GM19455 (cell line): Measurements from ENCODE around the gene MCIDAS.

Experiments used
- ATAC-seq: cut with Tn5 transposase; IDR thresholded peaks from one replicate; pipeline ENCODE4 v1.9.1; 2021; ENCODE audit not compliant: unreplicated experiment

Gene MCIDAS

DNA sequence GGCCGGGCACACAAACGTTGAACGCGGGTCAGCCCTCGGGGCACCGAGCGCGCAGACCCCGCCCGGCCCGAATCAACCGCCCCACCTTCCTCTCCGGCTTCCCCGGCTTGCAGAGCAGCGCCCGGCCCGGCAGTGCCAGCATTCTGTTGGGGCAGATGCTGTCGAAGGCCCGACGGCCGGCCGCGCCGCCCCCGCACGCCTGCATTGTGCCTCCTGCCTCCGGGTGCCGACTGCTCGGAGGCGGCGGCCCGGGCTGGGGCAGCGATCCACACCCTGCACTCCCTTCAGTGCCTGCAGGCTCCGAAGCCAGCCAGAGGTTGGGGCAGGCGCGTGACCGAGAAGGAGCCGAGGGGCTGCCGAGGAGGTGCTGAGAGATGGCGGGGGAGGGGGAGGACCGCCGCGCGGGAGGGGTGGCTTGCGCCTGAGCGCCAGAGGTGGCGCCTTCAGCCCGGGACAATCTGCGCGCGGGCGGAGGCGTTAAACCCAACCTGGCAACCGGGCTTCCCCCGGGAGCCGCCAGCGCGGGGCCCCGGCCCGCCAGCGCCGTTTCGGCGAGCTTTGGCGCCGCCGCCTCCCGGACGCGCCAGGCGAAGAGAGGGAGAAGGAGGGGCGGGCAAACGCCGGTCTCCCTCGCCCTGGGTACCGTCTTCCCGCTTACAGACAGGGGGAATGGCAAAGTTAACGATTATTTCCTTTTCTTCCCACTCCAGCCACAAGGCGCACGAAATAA, at the start of gene MCIDAS:
Gene MCIDAS (minus strand): TSS at position 382 of the 730 bp plus-strand sequence. CDS start 177 bp downstream, at position 205.
- peak; percentile 42 for ATAC-seq

DNA sequence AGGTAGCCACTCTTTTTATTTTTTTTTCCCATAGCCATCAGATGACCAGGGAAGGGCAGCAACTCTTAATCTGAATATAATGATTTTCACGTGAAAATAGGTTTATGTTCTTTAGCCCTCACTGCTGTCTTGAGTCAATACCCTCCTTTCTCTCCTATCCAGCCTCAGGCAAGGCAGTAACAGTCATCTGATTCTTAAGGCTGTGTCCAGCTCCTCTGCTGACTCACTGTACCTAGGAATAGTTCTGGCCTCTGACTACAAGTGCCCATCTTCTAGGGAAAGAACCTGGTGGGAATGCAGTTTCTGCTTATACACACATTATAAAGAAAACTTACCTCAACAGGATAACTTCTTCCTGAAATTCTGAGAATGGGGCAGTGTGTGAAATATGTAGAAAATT, 49.7 kb upstream of the MCIDAS start:
- ATAC-seq: no peak

DNA sequence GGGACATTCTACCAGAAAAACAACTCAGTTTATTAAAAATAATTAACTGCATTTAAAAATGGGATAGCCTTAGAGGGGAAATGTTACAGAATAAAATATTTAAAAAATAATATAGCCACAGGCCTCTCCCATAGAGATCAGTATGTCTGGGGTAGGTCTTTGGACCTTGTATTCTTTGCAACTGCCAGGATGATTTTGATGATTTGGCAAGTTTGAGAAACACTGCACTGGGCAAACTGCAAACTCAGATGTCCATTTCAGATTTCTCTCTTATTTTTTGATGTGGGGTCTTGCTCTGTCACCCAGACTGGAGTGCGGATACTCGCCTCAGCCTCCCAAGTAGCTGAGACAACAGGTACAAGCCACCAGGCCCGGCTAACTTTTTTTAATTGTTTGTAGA, 31.2 kb upstream of the MCIDAS start:
- no peak for ATAC-seq

DNA sequence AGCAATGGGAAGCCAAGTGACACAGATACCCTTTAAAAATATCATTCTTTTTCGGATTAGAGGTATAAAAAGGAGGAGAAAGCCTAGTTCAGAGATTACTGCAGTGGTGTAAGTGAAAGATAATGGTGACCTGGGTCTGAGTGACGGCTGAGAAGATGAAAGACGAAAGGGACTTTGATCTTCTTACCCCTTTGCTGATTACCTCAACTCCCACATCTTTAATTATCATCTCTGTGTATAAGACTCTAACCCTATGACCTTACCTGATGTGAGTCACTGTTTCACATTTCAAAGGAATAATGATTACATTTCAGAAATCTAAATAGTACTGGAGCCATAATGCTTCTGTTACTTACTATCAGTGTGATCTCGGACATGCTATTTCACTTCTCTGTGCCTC, 27.7 kb upstream of the MCIDAS start:
- no peak for ATAC-seq

DNA sequence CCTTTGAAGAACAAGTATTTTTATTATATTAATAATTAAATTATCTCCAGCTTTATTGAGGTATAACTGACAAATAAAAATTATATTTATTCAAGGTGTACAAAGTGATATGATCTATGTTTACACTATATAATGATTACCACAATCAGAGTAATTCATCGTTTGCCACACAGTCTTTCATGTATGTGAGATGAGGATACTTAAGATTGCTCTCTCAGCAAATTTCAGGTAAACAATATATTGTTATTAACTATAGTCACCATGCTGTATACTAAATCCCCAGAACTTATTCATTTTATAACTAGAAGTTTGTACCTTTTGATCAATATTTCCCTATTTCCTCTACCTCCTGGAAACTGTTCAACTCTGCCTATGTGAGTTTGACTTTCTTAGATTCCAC, 22.9 kb upstream of the MCIDAS start:
- ATAC-seq: no peak

DNA sequence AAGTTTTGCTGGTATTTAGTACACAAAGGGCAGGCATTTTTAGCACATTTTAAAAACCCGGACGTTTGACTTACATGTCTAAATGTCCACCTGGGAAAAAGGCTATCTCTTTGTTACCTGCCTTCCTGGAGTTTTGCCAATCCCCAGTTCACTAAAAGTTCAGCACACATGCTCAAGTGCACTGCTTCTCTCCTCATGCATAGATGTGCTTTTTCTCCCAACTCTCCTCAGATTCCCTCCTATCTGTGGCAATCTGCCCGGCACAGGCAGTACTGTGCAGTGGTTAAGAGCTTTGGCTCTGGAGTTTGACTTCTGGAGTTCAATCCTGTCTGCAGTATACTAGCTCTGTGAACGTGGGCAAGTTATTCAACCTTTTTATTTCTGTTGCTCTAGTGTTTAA, 14.6 kb upstream of the MCIDAS start:
- no peak for ATAC-seq

DNA sequence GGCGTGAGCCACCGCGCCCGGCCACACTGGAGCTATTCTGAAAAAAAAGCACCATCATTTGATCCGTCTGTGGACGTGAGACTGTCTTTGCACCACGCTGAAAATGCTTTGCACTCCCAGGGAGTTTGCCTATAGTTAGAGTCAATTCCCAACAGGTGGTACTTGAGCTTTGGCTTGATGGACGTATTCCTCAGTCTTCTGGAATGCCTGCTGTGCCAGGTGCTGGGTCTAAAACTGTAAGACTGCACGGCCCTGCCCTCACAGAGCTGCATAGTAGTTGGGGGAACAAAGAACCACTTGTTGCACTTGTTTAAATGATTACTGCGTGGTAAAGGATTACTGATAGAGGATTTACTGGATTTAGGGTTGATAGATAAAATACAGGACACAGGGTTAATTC, 9.7 kb upstream of the MCIDAS start:
- ATAC-seq: no peak

DNA sequence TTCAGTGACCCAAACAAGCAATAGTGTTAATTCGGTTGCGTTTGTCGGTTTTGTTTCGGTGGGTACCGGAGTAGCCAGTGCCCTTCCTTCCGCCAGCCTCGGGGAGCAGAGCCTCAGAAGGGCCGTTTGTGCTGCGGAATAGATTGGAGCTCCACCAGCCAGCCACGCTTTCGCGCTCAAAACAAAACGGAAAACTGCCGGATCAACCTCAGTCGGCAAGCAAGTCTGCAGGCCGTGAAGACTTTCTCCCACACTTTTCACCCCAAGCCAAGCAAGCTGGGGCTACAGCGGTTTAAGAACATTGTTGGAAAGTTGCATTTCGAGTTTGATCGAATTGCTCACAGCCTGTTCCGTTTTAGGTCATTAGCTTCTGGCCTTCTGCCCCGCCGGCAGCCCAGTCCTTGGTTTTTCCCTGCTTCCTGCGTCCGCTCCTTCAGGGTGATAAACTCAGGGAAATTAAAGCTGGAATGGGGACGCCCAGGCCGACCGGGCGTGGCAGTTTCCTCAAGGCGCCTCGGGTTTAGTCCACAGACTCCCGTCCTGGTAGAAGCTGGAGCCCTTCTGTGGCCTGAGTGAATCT, 7.1 kb upstream of the MCIDAS start:
- no peak for ATAC-seq

DNA sequence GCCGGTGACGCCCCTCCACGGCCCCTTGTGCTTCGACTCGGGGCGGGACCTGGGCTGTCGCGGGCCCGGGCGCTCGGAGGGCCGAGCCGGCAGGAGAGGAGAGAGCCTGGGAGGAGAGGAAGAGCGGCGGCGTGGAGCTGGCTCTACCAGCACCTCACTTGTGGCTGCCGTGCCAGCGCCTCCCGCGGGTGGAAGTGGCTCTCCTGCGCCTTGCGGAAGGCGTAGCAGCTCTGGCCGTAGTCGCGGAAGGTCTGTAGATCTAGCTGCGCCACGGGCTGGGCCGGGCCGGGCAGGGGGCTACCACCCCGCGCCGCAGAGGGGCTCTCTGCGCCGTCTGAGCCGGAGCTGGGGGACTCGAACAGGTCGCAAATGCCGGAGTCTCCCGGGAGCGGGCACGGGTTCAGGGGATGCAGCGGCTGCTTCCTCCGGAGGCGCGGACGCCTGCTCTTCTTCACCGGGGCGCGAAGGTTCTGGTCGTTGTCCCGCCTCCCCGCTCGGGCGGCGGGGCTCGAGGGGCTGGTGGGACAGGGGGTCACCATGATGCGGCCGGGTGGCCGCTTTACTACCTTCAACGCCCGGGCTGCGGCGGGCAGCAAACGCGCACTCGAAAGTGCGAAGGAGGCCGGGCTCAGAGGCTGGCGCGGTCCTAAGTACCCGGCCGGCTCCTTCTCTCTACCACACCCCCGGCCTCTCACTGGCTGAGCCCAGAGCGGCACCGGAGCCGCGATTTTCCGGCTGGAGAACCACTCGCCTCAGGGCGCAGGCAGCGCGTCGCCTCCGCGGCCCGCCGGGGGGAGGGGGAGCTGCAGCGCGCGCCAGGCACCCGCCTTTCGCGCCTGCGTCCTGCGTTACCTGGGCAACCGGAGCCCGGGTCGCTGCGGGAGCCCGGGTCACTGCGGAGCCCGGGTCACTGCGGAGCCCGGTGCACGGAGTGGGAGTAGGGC, 6.1 kb upstream of the MCIDAS start, which contains the start of gene CCNO:
Gene CCNO (minus strand): TSS at position 624 of the 944 bp plus-strand sequence. CDS start 85 bp downstream, at position 539.
- ATAC-seq: peak; percentile 64

DNA sequence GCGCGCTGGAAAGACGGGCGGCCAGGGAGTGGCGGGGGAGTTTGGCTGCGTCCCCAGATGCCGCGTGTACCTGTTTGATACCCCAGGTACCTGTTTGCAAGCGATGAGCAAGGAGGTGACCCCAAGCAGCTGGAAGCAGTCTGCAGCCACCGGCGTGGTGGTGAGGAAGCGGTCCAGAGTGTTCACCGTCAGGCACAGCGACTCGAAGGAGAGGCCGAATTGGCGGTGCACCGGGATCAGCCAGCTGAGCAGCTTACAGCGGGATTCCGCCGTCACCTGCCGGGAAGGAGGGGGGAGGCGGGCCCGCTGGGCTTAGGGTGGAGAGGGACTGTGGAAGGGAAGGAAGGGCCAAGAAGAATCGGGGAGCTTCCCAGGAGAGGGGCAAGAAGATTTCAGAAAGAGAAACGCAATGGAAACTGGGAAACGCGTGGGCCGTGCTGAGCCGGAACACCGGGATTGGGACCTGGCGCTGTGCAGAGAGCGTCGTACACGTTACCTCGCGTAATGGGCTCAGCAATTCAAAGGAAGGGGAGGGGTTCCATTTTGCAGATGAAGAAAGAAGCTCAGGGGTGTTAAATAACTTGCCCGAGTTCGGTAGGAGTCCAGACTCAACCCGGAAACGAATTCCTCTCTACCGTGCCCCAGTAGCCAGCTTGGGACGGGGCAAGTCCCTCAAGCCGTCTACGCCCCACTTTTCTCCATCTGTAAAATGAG, 5.3 kb upstream of the MCIDAS start:
- no peak for ATAC-seq

DNA sequence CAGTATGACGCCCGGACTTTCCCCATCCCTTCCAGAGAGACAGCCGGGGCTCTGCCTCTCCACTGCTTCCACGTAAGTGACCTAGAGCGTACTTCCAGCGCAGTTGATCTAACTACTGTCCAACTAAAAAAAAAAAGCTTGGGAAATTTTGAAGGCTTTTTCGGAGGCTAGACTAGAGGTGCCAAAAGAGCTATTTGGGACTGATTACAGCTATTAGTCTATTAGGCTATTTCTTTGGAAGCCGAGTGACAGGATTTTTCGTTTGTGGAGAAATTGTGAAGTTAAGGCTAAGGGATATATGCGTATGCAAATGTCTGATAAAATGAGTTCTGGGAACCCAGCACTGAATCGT, 4.8 kb upstream of the MCIDAS start:
- ATAC-seq: no peak

DNA sequence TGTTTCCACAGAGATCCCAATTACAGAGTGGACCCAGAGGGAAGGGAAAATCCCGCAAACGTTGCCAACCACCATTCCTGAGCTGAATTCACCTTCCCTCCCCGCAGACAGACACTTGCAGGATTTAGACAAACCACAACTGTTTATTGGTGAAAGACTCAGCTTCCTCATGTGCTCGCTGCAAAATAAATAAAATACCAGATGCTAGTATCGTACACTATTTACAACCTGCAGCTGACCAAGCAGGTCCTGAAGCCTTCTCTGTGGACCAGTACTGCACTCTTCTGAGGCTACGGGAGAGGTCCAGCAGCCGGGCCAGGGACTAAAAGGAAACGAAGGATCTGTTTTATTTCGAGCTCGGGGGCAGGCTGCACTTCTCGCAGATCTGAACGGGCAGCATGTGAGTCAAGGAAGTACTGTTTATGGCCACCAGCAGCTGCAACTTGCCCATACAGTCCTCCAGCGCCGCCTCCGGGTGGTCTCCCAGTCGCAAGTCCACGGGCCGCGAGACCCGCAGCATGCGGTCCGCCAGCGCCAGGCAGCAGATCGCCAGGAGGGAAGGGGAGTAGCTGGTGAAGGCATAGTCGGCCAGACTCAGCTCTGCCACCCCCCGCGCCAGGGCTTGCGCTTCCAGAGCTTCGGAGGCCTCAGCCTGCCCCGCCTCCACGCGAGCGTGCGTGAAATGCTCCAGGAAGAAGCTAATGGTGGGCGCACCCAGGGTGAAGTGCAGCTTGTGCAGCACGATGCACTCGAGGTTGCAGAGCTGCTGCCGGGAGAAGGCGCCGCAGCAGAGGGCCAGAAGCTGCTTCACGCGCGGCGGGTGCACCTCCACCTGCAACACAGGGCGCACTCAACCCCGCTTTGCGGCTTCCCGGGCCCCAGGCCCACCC, 4.2 kb upstream of the MCIDAS start:
- ATAC-seq: no peak

DNA sequence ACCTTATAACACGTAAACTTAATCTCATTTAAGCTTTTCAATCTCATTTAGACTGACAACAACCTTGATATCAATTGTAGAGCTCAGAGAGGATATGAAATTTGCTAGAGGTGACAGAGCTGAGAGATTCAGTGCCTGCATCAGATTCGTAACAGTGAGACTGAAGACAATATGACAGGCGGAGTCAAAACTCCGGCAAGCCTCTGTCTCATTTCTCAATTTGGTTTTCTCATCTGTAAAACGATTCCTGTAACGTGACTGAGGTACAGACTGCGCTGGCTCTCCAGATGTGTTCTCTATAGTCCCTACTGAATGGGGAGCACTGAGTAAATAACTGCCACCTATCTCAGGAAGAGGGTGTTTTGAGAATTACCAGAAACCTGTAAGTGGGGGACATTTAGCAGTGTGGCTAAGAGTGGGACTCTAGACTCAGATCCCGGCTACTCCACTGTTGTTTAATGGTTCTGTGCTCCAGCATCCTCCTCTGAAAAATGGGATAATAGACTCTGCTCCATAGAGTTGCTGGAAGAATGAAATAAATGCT, 3.0 kb upstream of the MCIDAS start:
- no peak for ATAC-seq

DNA sequence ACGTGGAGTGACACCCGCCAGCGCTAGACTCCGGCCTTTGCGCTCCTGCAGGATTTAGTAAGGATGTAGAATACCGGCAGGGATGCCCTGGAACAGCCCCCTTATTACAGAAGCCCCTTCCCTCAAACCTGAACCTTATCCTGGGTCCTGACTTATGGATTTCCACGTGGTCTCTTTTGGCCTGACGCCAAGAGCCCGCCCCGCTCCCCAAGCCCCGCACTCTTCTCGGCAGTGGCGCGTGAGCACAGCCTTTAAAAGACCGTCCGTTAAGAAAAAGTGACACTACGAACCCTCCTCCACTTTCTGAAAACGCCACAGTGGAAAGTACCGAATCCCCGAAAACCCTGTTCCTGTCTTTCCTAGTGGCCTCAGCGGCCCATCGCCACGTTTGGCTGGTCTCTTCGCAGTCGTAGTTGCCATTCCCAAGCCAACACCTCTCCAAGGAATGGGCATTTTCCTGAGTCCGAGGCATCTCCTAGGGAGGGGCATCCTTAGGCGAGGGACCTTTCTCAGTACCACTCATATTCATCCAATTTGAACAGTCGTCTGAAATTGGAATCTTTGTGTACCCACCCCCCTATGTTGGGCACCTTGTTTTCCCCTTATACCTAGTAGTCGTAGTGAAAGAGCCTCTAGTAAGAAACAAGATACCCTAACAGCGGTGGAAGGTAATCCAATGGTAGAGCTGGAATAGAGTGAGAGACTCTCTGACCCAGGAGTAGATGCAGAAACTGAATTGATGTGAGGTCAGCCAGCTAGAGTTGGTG, 732 bp upstream of the MCIDAS start:
- ATAC-seq: peak; percentile 2

DNA sequence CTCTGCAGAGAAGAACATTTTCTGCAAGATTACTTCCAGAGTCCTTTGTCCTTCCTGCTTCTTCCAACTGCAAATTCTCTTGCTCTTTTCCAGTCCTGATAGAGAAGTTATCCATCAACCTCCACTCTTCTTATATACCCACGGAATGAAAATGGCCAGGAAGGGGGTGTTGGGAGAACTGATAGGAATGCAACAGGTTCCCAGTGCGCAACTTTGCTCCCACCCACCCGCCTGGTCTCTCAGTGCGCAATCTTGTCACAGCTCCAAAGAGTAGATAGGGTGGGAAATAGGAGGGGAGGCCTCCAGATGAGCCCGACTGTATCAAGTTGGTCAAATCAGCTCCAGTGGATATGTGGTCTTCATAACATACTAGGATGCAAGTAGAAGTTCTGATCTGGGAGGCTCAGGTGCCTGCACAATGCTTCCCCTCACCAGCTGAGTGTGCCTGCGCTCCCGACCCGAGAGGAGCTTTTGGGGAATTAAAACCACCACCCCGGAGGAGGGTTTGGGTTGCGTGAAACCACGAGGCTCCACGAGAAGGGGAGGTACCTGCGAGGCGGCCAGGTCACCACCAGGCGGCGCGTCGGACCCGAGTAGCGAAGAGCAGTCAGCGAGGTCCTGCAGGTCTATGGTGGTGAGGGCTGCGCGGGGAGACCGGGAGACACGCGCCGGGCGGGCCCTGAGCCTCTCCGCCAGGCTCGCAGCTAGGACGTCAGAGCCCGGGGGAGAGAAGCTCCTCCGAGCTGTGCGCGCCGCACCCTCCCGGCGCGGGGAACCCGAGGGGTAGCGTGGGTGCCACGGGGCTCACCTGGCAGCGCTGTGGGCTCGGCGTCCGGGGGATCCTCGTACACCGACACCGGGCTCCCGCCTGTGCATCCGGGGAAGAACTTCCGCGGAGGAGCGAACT, 835 bp downstream of the MCIDAS start:
- ATAC-seq: peak; percentile 63

DNA sequence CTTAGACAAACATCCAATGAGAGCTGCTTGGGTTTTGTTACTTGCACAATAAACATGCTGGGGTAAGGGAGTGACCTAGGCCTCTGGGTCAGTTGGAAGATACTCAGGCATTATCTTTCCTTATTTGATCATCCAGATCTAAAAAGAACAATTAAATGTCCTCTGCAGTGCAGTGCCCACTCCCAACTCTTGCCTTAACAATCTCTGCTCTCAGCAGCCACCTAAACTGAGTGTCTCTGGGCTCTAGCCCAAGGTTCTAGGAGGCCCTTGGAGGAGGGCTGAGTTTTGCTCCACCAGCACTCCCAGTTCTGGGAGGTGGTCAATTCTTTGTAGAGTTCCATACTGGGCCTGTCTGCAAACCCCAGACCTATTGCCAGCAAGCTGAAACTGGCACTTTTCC, 1.8 kb downstream of the MCIDAS start:
- ATAC-seq: no peak

DNA sequence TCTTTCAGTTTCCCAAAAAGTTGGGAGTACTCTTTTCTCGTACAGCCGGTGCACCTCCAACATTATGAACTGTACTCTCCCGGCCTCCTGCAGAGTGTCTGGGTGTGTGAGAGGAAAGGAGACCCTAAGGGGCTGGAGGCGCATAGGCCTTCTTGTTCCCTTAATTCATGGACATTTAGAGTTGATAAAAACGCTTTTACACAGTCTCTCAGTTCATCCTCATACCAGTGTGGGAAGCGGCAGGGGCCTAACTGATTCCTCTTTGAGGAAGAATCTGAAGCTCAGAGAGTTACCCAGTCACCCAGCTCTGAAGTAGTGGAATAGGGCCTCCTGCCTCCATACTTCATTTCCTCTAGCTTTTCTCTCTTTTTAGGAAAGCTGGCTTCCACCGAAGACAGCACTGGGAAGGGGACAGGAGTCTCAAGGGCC, 3.3 kb downstream of the MCIDAS start:
- no peak for ATAC-seq
